Osteocyte (in vitro differentiated cells): ENCODE results near the gene TAGLN2. TPM values are rescaled to one million over a fixed set of nuclear protein-coding genes. Genes with fewer than 3 reads are reported as not detected.

Source experiments
- DNase-seq: peaks from one replicate; pipeline ENCODE4 v3.0.0; 2021; ENCODE audit warnings: mixed read lengths; ENCODE audit not compliant: unreplicated experiment; ENCODE audit errors: extremely low spot score
- H3K27ac Mint-ChIP-seq: one replicate; pipeline ENCODE4 v1.8.0; 2021; ENCODE audit warnings: mild to moderate bottlenecking, mixed read lengths; ENCODE audit not compliant: unreplicated experiment
- H3K27me3 Mint-ChIP-seq: one replicate; pipeline ENCODE4 v1.8.0; 2021; ENCODE audit warnings: mixed read lengths; ENCODE audit not compliant: unreplicated experiment
- H3K36me3 Mint-ChIP-seq: one replicate; pipeline ENCODE4 v1.8.0; 2021; ENCODE audit warnings: mixed read lengths; ENCODE audit not compliant: unreplicated experiment
- H3K4me1 Mint-ChIP-seq: one replicate; pipeline ENCODE4 v1.8.0; 2021; ENCODE audit warnings: mixed read lengths; ENCODE audit not compliant: unreplicated experiment
- H3K4me3 Mint-ChIP-seq: one replicate; pipeline ENCODE4 v1.8.0; 2021; ENCODE audit warnings: mild to moderate bottlenecking, moderate library complexity, mixed read lengths; ENCODE audit not compliant: unreplicated experiment
- H3K9me3 Mint-ChIP-seq: one replicate; pipeline ENCODE4 v1.8.0; 2021; ENCODE audit warnings: mixed read lengths; ENCODE audit not compliant: unreplicated experiment
- CTCF ChIP-seq: fragments of 200-600 bp; sonication (generic); IDR thresholded peaks from 2 replicates; pipeline ENCODE4 v1.5.0; 2021; ENCODE audit warnings: antibody characterized with exemption, mild to moderate bottlenecking, moderate library complexity
- total RNA-seq: library from RNA; stranded (reverse); gene quantifications from 2 replicates; pipeline ENCODE4 v1.2.1, GENCODE V29; 2021

The TAGLN2 gene
- total RNA-seq, 1 donor from 2014 or later: 169 TPM

- H3K27me3 Mint-ChIP-seq: no peaks in the 10 kb centered on the region
- DNase-seq: no peak
- H3K4me3 Mint-ChIP-seq: no peak overlapping the region
- H3K36me3 Mint-ChIP-seq: no peaks in the 10 kb centered on the region
- H3K9me3 Mint-ChIP-seq: no peaks in the 10 kb centered on the region
- no peak for TF ChIP-seq CTCF
- H3K27ac Mint-ChIP-seq: no peak overlapping the region
- H3K4me1 Mint-ChIP-seq: no peaks in the 10 kb centered on the region
These were observed 46.2 kb downstream of the TAGLN2 start for GRCh38 chr1:159879136-159879535.

- no peak for DNase-seq
- Mint-ChIP-seq H3K9me3 (no peaks in the 10 kb centered on the region), H3K4me1 (no peaks in the 10 kb centered on the region), H3K27ac (no peak overlapping the region), H3K4me3 (no peak overlapping the region), H3K36me3 (peaks cover 2% of the 10 kb centered on the region), H3K27me3 (no peaks in the 10 kb centered on the region)
- no peak for TF ChIP-seq CTCF
These were observed 47.4 kb downstream of the TAGLN2 start for GRCh38 chr1:159877695-159878444.

GRCh38 chr1:159873530-159874143 lies 51.7 kb downstream of the TAGLN2 start:
- Mint-ChIP-seq H3K36me3 (peaks cover 2% of the 10 kb centered on the region), H3K4me1 (peaks cover 11% of the 10 kb centered on the region), H3K27ac (no peak overlapping the region), H3K27me3 (no peaks in the 10 kb centered on the region), H3K4me3 (no peak overlapping the region), H3K9me3 (no peaks in the 10 kb centered on the region)
- no peak for TF ChIP-seq CTCF
- DNase-seq: no peak

- Mint-ChIP-seq H3K27ac (no peak overlapping the region), H3K4me3 (no peak overlapping the region), H3K36me3 (peaks cover 2% of the 10 kb centered on the region), H3K9me3 (no peaks in the 10 kb centered on the region), H3K27me3 (no peaks in the 10 kb centered on the region), H3K4me1 (peaks cover 11% of the 10 kb centered on the region)
- TF ChIP-seq CTCF: no peak
- DNase-seq: no peak
These were observed 52.4 kb downstream of the TAGLN2 start for GRCh38 chr1:159872891-159873290.

GRCh38 chr1:159870704-159871103 lies 54.6 kb downstream of the TAGLN2 start:
- Mint-ChIP-seq H3K27ac (no peak overlapping the region), H3K9me3 (no peaks in the 10 kb centered on the region), H3K4me1 (peaks cover 11% of the 10 kb centered on the region), H3K27me3 (peaks cover 2% of the 10 kb centered on the region), H3K4me3 (no peak overlapping the region), H3K36me3 (peaks cover 2% of the 10 kb centered on the region)
- TF ChIP-seq CTCF: no peak
- DNase-seq: no peak
